H1 (cell line): ENCODE data around the gene TRIM10. TPM values are rescaled to one million over a fixed set of nuclear protein-coding genes. Genes with fewer than 3 reads are reported as not detected.

Experiments used
- polyA plus RNA-seq, 7 experiments: library from polyadenylated mRNA; depleted of rRNA in 3 of 7; stranded (reverse) in 5 of 7; unstranded in 2 of 7; fragments of >200 nt in 5 of 7; fragments of 200-250 nt in 2 of 7; gene quantifications; 1 replicate in 5 of 7; 2 replicates in 1 of 7; 4 replicates in 1 of 7; pipeline versions ENCODE4 v1.2.1 to v1.2.3, GENCODE V29; 2011 to 2013; ENCODE audit warnings: missing spikeins in 2 of 7, mixed read lengths in 2 of 7
- small RNA-seq: library from polyadenylated mRNA; stranded (forward); fragments of <200 nt; extraction: miRNeasy Mini kit (QIAGEN cat#:217004); gene quantifications from one replicate; pipeline ENCODE3, GENCODE V24; 2013; ENCODE audit not compliant: insufficient read depth
- total RNA-seq: library from RNA; stranded (reverse); fragmentation: NEBNext Ultra II Directional; extraction: Animal tissue kit (Norgen Biotek cat#: 25700); gene quantifications from 2 replicates; pipeline ENCODE4 v1.2.1, GENCODE V29; 2021

Gene TRIM10
- total and polyA plus RNA-seq, 2 of the 8 experiments (the other 6 are each of a cell fraction or from before 2014, with no cell fraction given): 0.06 TPM; not detected in 1

Small RNA genes within 50 kb of the gene (small RNA-seq; reads per million reads assigned to genes)
- not detected for gene RF00554

Other genes starting within 250 kb of the TRIM10 start
- 221 and 226 TPM in 2 replicates for gene HLA-A, start 218.7 kb downstream of the TRIM10 start, total RNA-seq
- gene HLA-A, start 218.7 kb downstream of the TRIM10 start, polyA plus RNA-seq (2011; rRNA removed): 474 and 560 TPM in 2 replicates
- gene POLR1H, start 99.9 kb downstream of the TRIM10 start, total RNA-seq: 31.5 and 35.7 TPM in 2 replicates
- gene POLR1H, start 99.9 kb downstream of the TRIM10 start, polyA plus RNA-seq (2011; rRNA removed): 79.0 and 82.2 TPM in 2 replicates
- 26.1 and 26.3 TPM in 2 replicates for gene PPP1R11, start 94.0 kb downstream of the TRIM10 start, total RNA-seq
- 28.0 and 32.8 TPM in 2 replicates for gene PPP1R11, start 94.0 kb downstream of the TRIM10 start, polyA plus RNA-seq (2011; rRNA removed)
- gene RNF39, start 85.4 kb downstream of the TRIM10 start, total RNA-seq: 1.4 and 1.7 TPM in 2 replicates
- gene RNF39, start 85.4 kb downstream of the TRIM10 start, polyA plus RNA-seq (2011; rRNA removed): 2.3 TPM in 2 replicates
- gene TRIM31, start 48.1 kb downstream of the TRIM10 start, total RNA-seq: not detected in 2 replicates
- 0.08 TPM in 1 of 2 replicates, not detected in the other for gene TRIM31, start 48.1 kb downstream of the TRIM10 start, polyA plus RNA-seq (2011; rRNA removed)
- not detected in 2 replicates for gene TRIM40, start 25.1 kb downstream of the TRIM10 start, total RNA-seq
- not detected in 2 replicates for gene TRIM40, start 25.1 kb downstream of the TRIM10 start, polyA plus RNA-seq (2011; rRNA removed)
- 0.48 and 0.54 TPM in 2 replicates for gene TRIM15, start 2.3 kb upstream of the TRIM10 start, total RNA-seq
- gene TRIM15, start 2.3 kb upstream of the TRIM10 start, polyA plus RNA-seq (2011; rRNA removed): 0.18 and 0.19 TPM in 2 replicates
- gene TRIM26, start 52.2 kb upstream of the TRIM10 start, total RNA-seq: 30.7 and 32.3 TPM in 2 replicates
- gene TRIM26, start 52.2 kb upstream of the TRIM10 start, polyA plus RNA-seq (2011; rRNA removed): 21.5 and 25.8 TPM in 2 replicates
- 24.2 and 26.1 TPM in 2 replicates for gene TRIM39, start 165.7 kb upstream of the TRIM10 start, total RNA-seq
- gene TRIM39, start 165.7 kb upstream of the TRIM10 start, polyA plus RNA-seq (2011; rRNA removed): 7.3 and 9.8 TPM in 2 replicates
- gene RPP21, start 183.9 kb upstream of the TRIM10 start, total RNA-seq: 62.6 and 63.0 TPM in 2 replicates
- gene RPP21, start 183.9 kb upstream of the TRIM10 start, polyA plus RNA-seq (2011; rRNA removed): 219 and 327 TPM in 2 replicates